Esophagus muscularis mucosa (tissue), 4 donors: ENCODE data around the gene PPP1R12B.
"Not testable (repeated sequence)": the region's sequence is repeated elsewhere in the genome, so short reads cannot be mapped to it uniquely, and the experiment has no call there.

Experiments
- CTCF ChIP-seq, 3 experiments: fragments of 200-600 bp in 2 of 3; fragments of 450-650 bp in 1 of 3; sonication (generic) in 2 of 3; IDR thresholded peaks; one replicate each; pipeline ENCODE4 v1.5.1; 2017 to 2019; ENCODE audit warnings: antibody characterized with exemption in 3 of 3, mild to moderate bottlenecking in 2 of 3, moderate library complexity in 1 of 3
- EP300 ChIP-seq: sonication (generic); formaldehyde crosslinking; IDR thresholded peaks from one replicate; pipeline ENCODE4 v1.6.1; 2017; ENCODE audit warnings: antibody characterized with exemption
- POLR2A ChIP-seq: fragments of 450-650 bp; IDR thresholded peaks from one replicate; pipeline ENCODE4 v1.6.1; 2017; ENCODE audit warnings: antibody characterized with exemption, moderate library complexity, mild to moderate bottlenecking, low read depth
- POLR2AphosphoS5 ChIP-seq, 2 donors: sonication (generic); formaldehyde crosslinking; IDR thresholded peaks; one replicate each; pipeline ENCODE4 v1.6.1; 2017; ENCODE audit warnings: antibody characterized with exemption in 2 of 2

DNA sequence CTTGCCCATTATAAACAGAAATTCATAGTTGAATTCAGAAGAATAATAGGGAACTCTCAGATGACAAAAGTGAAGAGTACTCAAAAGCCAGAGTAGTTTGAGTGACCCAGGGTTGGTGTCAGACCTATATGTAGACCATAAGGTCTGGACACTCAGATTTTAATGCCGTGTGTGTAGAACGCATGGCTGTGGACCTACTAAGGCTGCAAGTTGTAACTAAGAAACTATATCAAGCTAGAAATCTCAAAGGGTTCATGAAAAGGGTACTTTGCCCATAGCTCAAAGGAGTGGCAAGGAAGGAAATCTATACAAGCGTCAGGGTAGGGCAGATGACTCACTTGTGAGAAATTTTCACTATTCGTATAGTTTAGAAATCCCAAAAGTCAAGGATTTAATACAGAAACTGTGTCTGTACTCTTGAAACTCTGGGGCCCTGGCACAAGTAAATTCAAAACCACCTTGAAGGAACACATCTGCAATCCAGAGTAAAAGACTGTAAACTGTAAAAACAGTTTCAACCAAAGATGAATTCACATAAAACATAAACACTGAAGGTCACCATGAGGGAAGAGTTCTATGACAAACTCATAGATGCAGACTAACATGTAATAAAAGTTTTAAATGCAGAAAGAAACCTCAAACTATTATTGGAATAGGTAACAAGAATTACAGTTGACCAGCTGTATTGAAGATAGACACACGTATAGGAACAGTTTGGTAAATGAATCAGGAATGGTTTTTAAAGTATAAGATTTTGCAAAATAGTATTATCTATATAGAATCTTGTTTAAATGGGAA lies 108.1 kb downstream of the PPP1R12B start:
- TF ChIP-seq CTCF (IDR thresholded peaks at IDR 0.05); EP300; POLR2AphosphoS5 (IDR thresholded peaks at IDR 0.05); POLR2A: not testable (repeated sequence)
